NCI-H524 (cell line): ENCODE data around the gene SLC6A12.
"Not testable (repeated sequence)": the region's sequence is repeated elsewhere in the genome, so short reads cannot be mapped to it uniquely, and the experiment has no call there.

Experiments
- DNase-seq, 2 experiments: peaks; one replicate each; lab custom pipeline; 2025; lab: John Stamatoyannopoulos, UW

Gene SLC6A12

DNA sequence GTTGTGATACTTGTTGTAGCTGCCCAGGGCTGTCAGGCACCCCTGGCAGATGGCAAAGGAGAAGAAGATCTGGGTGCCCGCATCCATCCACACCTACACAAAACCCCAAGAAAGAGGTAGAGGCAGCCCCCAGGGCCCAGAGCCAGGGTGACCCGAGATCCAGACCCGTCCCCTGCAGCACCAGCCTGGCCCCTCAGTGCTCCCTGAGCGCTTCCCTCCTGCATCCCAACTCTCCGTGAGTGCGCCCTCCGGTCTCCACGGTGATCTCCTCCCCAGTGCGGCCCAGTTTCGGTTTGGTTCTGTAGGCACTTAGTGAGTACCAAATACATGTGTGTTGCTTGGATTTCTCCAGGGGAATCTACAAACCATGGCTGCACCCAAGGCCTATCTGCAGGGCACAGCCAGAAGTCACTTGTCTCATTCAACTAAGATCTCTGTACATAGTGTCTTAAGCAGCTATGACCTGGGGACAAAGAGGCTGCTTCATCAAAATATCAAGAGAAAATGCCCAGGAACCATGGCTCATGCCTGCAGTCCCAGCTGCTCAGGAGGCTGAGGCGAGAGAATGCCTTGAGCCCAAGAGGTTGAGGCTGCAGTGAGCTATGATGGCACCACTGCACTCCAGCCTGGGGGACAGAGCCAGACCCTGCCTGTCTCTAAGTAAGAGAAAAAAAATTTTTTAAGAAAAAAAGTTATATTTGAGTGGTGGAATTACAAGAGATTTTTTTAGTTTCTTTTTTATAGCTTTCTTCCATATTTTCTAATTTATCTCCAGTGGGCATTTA lies 15.9 kb downstream of the SLC6A12 start:
- no peak for DNase-seq

GRCh38 chr12:197347-197746 lies 16.6 kb downstream of the SLC6A12 start:
- no peak for DNase-seq

GRCh38 chr12:196436-196835 lies 17.5 kb downstream of the SLC6A12 start:
- DNase-seq: no peak

DNA sequence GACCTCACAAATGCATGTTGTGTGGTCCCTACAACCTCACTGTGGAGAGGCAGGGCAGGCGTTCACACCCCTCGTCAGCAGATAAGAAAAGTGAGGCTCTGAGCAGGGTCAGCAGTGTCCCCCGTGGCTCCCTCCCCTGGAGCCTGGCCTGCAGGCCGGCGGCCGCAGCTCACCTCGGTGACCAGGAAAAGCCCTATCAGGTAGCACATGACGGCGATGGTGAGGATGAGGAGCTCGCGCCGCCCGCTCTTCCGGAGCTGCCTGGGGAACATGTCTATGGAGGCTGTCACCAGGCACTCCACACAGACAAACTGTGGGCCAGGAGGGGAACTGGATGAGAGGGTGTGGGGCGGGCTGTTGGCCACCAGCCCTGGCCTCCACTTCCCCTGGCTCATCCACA lies 18.0 kb downstream of the SLC6A12 start:
- no peak for DNase-seq

GRCh38 chr12:195156-195555 lies 18.8 kb downstream of the SLC6A12 start:
- no peak for DNase-seq

DNA sequence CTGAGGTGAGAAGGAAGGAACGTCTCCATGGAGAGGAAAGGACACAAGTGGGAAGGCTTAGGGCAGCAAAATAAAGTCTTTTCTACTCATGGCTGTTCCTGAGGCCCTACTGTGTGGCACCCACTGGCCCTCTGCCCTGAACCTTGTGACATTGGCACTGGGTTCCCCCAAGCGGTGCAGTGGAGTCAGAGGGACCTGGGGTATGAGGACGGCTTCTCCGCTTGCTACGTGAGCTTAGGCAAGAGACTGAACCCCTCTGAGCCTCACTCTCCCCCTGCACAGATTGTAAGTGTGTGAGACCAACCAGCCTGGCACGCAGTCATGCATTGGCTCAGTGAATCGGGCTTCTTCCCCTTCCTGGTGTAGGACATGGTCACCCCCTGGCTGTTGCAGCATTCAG lies 19.7 kb downstream of the SLC6A12 start:
- no peak for DNase-seq

- no peak for DNase-seq
Measured at GRCh38 chr12:193261-193660, 20.7 kb downstream of the SLC6A12 start.

DNA sequence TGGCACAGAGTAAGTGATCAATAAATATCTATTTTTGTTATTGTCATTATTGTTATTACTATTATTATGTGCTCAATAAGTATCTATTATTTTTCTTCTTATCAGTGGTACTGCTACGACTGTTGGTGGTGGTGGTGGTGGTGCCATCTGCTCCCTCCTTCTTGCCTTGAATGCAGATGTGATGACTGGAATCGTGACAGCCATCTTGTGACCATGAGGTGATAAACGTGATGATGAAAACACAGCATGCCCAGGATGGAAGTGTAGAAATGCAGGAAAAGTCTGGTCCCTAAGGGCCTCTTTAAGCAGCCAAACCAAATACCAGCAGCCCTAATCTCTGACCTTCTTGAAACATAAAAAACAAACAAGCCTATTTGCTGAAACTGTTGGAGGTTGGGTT lies 22.4 kb downstream of the SLC6A12 start:
- no peak for DNase-seq

GRCh38 chr12:190881-191280 lies 23.1 kb downstream of the SLC6A12 start:
- no peak for DNase-seq

DNA sequence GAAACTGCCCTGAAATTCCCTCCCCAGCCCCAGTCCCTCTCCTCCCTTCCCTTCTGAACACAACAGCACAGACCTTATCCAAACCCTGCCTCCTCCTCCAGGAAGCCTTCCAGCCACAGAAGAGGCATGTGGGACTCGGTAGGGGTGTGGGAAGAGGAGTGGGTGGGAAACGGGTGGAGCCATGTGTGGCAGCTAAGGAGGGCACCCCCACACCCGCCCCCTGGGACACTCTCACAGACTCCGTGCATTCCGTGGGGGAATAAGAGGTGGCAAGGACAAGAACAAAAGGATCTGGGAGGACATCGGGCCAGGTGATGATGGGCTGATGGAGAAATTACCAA lies 24.4 kb downstream of the SLC6A12 start:
- DNase-seq: no peak

GRCh38 chr12:188910-189621 lies 24.9 kb downstream of the SLC6A12 start:
- peak; percentile 32 to 69 for DNase-seq

DNA sequence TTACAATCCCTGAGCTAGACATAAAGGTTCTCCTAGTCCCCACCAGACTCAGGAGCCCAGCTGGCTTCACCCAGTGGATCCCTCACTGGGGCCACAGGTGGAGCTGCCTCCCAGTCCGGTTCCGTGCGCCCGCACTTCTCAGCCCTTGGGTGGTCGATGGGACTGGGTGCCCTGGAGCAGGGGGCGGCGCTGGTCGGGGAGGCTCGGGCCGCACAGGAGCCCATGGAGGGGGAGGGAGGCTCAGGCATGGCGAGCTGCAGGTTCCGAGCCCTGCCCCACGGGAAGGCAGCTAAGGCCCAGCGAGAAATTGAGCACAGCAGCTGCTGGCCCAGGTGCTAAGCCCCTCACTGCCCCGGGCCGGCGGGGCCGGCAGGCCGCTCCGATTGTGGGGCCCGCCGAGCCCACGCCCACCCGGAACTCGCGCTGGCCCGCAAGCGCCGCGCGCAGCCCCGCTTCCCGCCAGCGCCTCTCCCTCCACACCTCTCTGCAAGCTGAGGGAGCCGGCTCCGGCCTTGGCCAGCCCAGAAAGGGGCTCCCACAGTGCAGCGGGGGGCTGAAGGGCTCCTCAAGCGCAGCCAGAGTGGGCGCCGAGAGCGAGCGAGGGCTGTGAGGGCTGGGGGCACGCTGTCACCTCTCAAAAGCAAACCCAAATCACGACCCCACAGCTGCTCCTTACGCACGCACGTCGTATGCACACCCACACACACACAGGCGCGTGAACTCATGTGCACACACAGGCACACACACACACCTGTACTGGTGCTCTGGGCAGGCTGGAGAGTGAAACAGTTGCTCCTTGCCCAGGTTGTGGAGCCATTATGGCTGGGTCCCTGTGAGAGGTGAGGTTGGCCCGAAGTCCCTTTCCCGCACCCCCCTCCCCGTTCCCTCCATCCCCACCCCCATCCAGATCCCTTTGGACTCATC lies 25.7 kb downstream of the SLC6A12 start:
- DNase-seq: not testable (repeated sequence)

DNA sequence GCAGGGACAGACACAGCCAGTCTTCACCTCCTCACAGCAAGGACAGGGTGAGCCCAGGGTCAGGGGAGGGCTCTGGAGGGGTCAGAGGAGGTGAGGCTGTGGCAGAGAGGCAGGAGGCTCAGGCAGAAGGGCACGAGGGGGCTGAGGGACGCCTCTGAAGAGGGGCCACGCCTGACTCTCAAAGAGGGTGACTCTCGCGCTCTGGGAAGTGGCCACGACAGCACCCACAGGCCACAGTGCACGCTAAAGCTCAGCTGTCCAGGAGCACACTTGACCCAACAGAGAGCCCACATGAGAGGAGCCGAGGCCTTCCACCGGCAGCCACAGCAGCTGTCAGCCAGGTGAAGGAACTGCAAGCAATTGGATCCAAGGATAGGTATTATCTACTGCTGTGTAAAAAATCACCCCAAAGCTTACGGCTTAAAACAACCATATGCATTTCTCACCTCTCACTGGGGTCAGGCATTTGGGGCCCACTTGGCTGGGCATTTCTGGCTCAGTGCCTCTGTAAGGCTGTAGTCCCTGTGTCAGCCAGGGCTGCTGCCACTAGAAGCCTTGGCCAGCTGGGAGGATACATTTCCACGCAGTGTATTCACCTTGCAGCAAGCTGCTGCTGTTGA lies 27.8 kb downstream of the SLC6A12 start:
- DNase-seq: peak in 1 of 2 experiments; percentile 19

DNA sequence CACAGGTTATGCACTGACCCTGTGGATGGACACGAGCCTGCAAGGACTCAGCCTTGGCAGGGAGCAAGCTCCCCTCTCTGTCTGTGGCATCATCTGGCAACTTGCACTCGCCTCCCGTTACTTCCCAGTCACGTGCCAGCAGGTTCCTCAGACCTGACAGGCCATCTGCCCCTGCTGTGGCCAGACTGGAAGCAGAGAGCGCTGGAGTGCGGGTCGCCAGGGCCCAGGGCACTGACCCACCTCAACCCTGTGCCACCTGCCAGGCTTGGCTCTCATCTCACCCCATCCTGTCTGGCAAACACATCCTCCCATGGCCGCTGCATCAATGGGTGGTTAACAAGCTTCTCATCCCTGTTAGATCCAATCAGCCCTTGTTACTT lies 28.4 kb downstream of the SLC6A12 start:
- peak; percentile 34 to 48 for DNase-seq

DNA sequence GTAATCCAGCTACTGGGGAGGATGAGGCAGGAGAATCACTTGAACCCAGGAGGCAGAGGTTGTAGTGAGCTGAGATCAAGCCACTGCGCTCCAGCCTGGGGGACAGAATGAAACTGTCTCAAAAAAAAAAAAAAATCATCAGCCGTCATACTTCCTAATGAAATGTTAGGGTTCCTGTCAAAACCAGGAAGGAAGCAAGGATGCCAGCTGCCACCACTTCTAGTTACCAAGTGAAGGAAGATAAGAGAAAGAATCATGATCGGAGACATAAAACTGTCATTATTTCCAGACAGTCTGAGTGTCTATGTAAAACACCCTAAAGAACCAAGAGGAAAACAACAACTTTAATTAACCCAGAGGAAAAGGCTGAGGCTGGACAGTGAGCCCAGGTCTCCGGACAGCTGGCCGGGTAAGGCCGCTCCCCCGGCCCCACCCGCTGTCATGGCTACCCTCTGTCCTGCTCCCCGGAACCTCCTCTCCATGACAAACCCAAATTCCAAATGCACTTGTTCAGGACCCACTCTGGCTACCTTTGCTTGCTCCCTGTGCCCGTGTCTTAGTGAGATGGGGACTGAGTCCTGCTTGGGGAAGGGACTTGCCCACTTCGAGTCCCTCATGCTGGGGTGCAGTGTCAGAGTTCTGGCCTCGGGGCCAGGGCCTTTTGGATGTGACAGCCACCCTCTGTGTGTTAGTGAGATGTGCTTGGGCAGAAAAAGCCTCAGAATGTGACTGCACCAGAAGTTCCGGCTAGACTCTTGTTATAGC lies 29.0 kb downstream of the SLC6A12 start:
- DNase-seq: no peak

DNA sequence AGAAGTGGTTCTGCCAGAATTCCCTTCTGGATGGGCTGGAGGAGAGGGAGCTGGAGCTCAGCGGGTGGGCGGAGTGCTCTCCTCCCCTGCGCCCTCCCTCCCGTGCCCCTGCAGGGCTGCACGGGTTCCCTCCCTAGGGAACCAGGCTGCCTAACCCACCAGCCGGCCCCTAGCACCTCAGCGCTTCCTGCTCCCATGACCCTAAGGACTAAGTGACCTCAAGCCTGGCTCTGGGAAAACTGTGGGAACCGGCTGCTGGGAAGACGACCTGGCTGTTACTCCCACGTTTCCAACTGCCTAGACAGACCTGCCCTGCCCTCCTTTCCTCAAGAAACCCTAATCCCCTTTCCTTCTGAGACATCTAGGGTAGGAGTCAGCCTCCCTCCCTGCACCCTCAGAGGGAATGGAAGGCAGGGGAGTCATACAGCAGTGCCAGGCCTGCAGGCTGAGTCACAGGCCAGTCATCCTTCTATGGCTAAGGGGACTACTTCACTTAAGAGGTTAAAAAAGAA lies 31.5 kb downstream of the SLC6A12 start:
- DNase-seq: no peak

DNA sequence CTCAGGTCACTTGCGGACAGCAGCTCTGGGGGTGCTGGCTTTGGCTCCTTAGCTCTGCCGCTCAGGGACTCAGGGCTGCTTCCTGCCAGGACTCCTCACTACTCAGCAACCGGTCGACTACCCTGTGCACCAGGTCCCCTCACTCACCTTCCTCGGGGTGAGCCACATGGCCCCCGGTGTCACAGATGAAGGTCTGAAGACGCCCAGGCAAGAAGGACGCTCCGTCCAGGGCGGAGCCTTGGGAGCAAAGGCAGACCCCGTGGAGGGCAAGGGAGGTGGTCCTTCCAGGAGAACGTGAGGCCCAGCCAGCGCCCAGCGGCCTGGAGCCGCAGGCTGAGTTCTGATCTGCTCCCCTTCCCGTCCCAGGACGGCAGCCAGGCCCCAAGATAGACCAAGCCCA lies 32.0 kb downstream of the SLC6A12 start:
- no peak for DNase-seq

GRCh38 chr12:180445-180844 lies 33.5 kb downstream of the SLC6A12 start:
- DNase-seq: no peak

- no peak for DNase-seq
Measured at GRCh38 chr12:179885-180284, 34.1 kb downstream of the SLC6A12 start.

GRCh38 chr12:179131-179884 lies 34.6 kb downstream of the SLC6A12 start:
- peak in 1 of 2 experiments; percentile 24 for DNase-seq

- no peak for DNase-seq
Measured at GRCh38 chr12:178829-179109, 35.2 kb downstream of the SLC6A12 start.
